Measurements from ENCODE around the gene MRGPRF. TPM values are rescaled to one million over a fixed set of nuclear protein-coding genes. Genes with fewer than 3 reads are reported as not detected.

MRGPRF gene
- total and polyA plus RNA-seq, 5 donors from 2014 or later, result not detected

DNA sequence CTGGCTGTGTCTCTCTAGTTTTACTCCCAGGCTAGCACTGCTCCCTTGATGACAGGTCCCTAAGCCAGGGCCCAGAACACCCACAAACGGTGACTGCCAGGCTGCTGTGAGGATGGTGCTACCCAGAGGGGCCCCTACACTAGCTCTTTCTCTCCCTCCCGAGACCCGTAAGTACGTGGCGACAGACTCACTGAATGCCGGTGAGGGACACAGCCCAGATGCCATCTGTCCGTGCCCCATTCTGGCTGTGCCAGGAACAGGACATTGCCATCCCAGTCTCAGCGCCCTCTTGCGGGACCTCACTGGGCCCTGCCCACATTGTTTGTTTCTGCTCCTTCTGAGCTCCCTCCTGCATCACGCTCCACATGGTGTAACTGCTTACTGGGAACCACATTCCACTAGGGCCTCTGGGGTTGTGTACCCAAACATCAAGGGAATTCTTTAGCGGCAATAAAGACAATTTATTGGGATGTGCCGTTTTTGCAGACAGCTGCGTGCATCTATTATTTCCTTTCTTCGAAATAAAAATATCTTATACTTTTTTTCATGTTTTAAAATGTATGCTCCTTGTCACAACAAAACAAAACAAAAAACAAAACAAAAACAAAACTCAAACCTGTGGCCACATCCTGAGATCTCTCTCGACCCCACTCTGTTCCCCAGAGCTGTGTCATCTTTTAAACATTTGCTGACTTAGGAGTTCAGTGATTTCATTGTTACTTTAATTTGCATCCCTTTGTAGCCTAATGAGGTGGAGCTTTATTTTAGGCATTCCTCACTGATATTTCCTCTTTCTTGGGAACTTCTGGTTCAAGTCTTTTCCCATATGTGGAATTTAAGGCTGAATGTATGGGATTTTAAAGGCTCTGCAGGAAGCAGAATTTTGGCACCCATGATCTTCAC lies 31.3 kb upstream of the MRGPRF start:
- Histone ChIP-seq H3K4me1 (ENCODE audit: control insufficient read depth, insufficient read depth, low read length, poor library complexity, severe bottlenecking) (peaks cover 12% of the 10 kb centered on the region), H3K36me3 (ENCODE audit: control insufficient read depth, insufficient read depth, low read length) (no peaks in the 10 kb centered on the region), H3K27me3 (ENCODE audit: control insufficient read depth, insufficient read depth, low read length) (no peaks in the 10 kb centered on the region), H3K9me3 (ENCODE audit: control insufficient read depth in 2 of 2, low read length in 2 of 2) (no peaks in the 10 kb centered on the region), H3K4me3 (ENCODE audit: low read depth, low read length) (no peak overlapping the region), H3K27ac (ENCODE audit: insufficient read depth, low read length, poor library complexity, severe bottlenecking) (no peak overlapping the region)
- H3K27ac Mint-ChIP-seq, result peak overlapping the region in 1 of 3 donors; percentile 21
- H3K4me3 Mint-ChIP-seq, result peak overlapping the region in 1 of 4 donors; percentile 2
- H3K27me3 Mint-ChIP-seq, result peaks cover 32% of the 10 kb centered on the region
- no peaks in the 10 kb centered on the region for H3K9me3 Mint-ChIP-seq
- peaks cover 9 to 14% (median 12%) of the 10 kb centered on the region in 4 donors for H3K4me1 Mint-ChIP-seq
- H3K36me3 Mint-ChIP-seq, result no peaks in the 10 kb centered on the region
- ATAC-seq (ENCODE audit: low read depth in 2 of 2), result no peak
- DNase-seq, result peak in 1 of 3 donors; percentile 18

- no peaks in the 10 kb centered on the region for H3K9me3 Mint-ChIP-seq
These were observed 28.5 kb upstream of the MRGPRF start for GRCh38 chr11:69041516-69041915.

DNA sequence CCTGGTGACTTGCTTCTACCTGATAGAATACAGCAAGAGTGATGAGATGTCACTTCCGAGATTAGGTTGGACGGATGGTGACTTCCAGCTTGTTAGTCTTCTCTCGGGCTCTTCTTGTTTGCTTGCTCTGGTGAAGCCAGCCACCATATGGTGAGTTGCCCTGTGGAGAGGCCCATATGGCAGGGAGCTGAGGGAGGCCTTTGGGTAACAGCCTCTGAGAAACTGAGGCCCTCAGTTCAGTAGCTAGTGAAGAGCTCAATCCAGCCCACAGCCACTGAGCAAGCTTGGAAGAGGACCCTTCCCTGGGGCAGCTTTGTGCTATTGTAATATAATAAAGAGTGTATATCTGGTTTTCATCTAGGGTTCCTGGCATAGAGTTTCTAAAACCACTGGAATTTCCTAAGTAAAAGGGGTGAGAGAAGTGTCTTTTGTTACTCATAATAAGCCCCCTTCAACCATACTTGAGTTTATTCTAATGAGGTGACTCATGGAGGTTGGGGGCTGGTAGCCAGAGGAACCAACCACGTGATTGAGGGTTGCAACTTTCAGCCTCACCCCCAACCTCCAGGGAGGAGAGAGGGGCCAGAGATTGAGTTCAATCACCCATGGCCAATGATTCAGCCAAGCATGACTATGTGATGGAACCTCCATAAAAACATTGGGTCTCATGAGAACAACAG lies 27.7 kb upstream of the MRGPRF start:
- Histone ChIP-seq H3K4me1 (ENCODE audit: control insufficient read depth, insufficient read depth, low read length, poor library complexity, severe bottlenecking) (no peaks in the 10 kb centered on the region), H3K27me3 (ENCODE audit: control insufficient read depth, insufficient read depth, low read length) (no peaks in the 10 kb centered on the region), H3K4me3 (ENCODE audit: low read depth, low read length) (no peak overlapping the region), H3K36me3 (ENCODE audit: control insufficient read depth, insufficient read depth, low read length) (no peaks in the 10 kb centered on the region), H3K27ac (ENCODE audit: insufficient read depth, low read length, poor library complexity, severe bottlenecking) (no peak overlapping the region), H3K9me3 (ENCODE audit: control insufficient read depth in 2 of 2, low read length in 2 of 2) (no peaks in the 10 kb centered on the region)
- H3K4me1 Mint-ChIP-seq, result peaks cover 0 to 6% (median 2%) of the 10 kb centered on the region in 4 donors
- H3K9me3 Mint-ChIP-seq, result no peaks in the 10 kb centered on the region
- no peaks in the 10 kb centered on the region for H3K36me3 Mint-ChIP-seq
- no peak overlapping the region for H3K4me3 Mint-ChIP-seq
- ATAC-seq (ENCODE audit: low read depth in 2 of 2), result no peak
- H3K27ac Mint-ChIP-seq, result no peak overlapping the region
- DNase-seq, result no peak
- H3K27me3 Mint-ChIP-seq, result peaks cover 38% of the 10 kb centered on the region

More at GRCh38 chr11:69041516-69041915, 28.5 kb upstream of the MRGPRF start:
- H3K27me3 Mint-ChIP-seq, result peaks cover 38% of the 10 kb centered on the region
- H3K4me1 ChIP-seq (ENCODE audit: control insufficient read depth, insufficient read depth, low read length, poor library complexity, severe bottlenecking), result no peaks in the 10 kb centered on the region
- H3K27ac ChIP-seq (ENCODE audit: insufficient read depth, low read length, poor library complexity, severe bottlenecking), result no peak overlapping the region
- no peaks in the 10 kb centered on the region for H3K9me3 ChIP-seq (ENCODE audit: control insufficient read depth in 2 of 2, low read length in 2 of 2)
- DNase-seq (no peak), ATAC-seq (ENCODE audit: low read depth in 2 of 2) (no peak)
- no peaks in the 10 kb centered on the region for H3K27me3 ChIP-seq (ENCODE audit: control insufficient read depth, insufficient read depth, low read length)
- peaks cover 0 to 6% (median 2%) of the 10 kb centered on the region in 4 donors for H3K4me1 Mint-ChIP-seq
- H3K27ac Mint-ChIP-seq, result no peak overlapping the region
- no peak overlapping the region for H3K4me3 ChIP-seq (ENCODE audit: low read depth, low read length)
- H3K36me3 ChIP-seq (ENCODE audit: control insufficient read depth, insufficient read depth, low read length), result no peaks in the 10 kb centered on the region
- H3K36me3 Mint-ChIP-seq, result no peaks in the 10 kb centered on the region
- no peak overlapping the region for H3K4me3 Mint-ChIP-seq

DNA sequence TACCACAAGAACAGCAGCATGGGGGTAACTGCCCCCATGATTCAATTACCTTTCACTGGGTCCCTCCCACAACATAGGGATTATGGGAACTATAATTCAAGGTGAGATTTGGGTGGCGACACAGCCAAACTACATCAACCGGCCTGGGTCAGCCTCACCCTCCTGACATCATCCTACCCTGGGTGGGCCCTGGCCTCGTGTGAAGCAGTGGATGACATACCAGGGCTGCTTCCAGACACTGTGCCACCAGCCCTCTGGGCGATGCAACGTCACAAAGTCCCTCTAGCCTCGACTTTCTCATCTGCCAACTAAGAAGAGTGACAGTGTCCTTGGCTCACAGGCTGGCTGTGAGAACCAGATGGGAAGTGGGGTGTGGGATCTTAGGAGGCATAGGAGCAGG lies 27.0 kb upstream of the MRGPRF start:
- Mint-ChIP-seq H3K36me3 (no peaks in the 10 kb centered on the region), H3K9me3 (no peaks in the 10 kb centered on the region), H3K27ac (no peak overlapping the region), H3K27me3 (peaks cover 35% of the 10 kb centered on the region), H3K4me3 (no peak overlapping the region), H3K4me1 (peaks cover 0 to 6% (median 2%) of the 10 kb centered on the region in 4 donors)
- Histone ChIP-seq H3K9me3 (ENCODE audit: control insufficient read depth in 2 of 2, low read length in 2 of 2) (no peaks in the 10 kb centered on the region), H3K36me3 (ENCODE audit: control insufficient read depth, insufficient read depth, low read length) (no peaks in the 10 kb centered on the region), H3K27me3 (ENCODE audit: control insufficient read depth, insufficient read depth, low read length) (no peaks in the 10 kb centered on the region), H3K27ac (ENCODE audit: insufficient read depth, low read length, poor library complexity, severe bottlenecking) (no peak overlapping the region), H3K4me1 (ENCODE audit: control insufficient read depth, insufficient read depth, low read length, poor library complexity, severe bottlenecking) (no peaks in the 10 kb centered on the region), H3K4me3 (ENCODE audit: low read depth, low read length) (no peak overlapping the region)
- ATAC-seq (ENCODE audit: low read depth in 2 of 2), result no peak
- DNase-seq, result no peak

- no peaks in the 10 kb centered on the region for H3K4me1 ChIP-seq (ENCODE audit: control insufficient read depth, insufficient read depth, low read length, poor library complexity, severe bottlenecking)
- H3K4me3 ChIP-seq (ENCODE audit: low read depth, low read length), result no peak overlapping the region
- ATAC-seq (ENCODE audit: low read depth in 2 of 2) (no peak), DNase-seq (no peak)
- H3K36me3 ChIP-seq (ENCODE audit: control insufficient read depth, insufficient read depth, low read length), result no peaks in the 10 kb centered on the region
- Mint-ChIP-seq H3K4me3 (no peak overlapping the region), H3K4me1 (peaks cover 0 to 6% (median 2%) of the 10 kb centered on the region in 4 donors), H3K27ac (no peak overlapping the region), H3K9me3 (peaks cover 0 to under 1% (median 0%) of the 10 kb centered on the region in 7 donors), H3K36me3 (no peaks in the 10 kb centered on the region), H3K27me3 (peaks cover 30% of the 10 kb centered on the region)
- H3K27ac ChIP-seq (ENCODE audit: insufficient read depth, low read length, poor library complexity, severe bottlenecking), result no peak overlapping the region
- H3K27me3 ChIP-seq (ENCODE audit: control insufficient read depth, insufficient read depth, low read length), result no peaks in the 10 kb centered on the region
- H3K9me3 ChIP-seq (ENCODE audit: control insufficient read depth in 2 of 2, low read length in 2 of 2), result no peaks in the 10 kb centered on the region
These were observed 26.5 kb upstream of the MRGPRF start for GRCh38 chr11:69039501-69039900.

DNA sequence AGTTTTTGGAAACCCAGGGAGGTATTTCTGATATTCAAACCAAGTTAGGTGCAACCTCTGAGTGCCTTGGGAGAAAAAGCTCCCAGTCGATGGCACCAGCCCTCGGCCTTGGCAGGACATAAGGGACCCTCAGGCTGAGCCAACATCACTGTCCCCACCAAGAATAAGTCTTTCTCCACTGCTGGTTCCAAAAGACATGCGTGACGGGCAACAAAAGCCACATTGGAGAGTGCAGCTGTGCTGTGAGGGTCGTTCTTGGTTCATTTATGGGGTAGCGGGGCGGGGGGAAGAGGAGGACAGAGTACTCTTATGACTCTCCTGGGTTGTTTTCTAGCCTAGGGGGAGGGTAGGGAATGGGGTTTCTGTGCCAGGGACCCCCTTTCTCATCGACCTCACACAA lies 24.5 kb upstream of the MRGPRF start:
- DNase-seq, result no peak
- H3K27me3 Mint-ChIP-seq, result peaks cover 17% of the 10 kb centered on the region
- ATAC-seq (ENCODE audit: low read depth in 2 of 2), result no peak
- Histone ChIP-seq H3K36me3 (ENCODE audit: control insufficient read depth, insufficient read depth, low read length) (no peaks in the 10 kb centered on the region), H3K4me1 (ENCODE audit: control insufficient read depth, insufficient read depth, low read length, poor library complexity, severe bottlenecking) (no peaks in the 10 kb centered on the region), H3K27ac (ENCODE audit: insufficient read depth, low read length, poor library complexity, severe bottlenecking) (no peak overlapping the region), H3K4me3 (ENCODE audit: low read depth, low read length) (no peak overlapping the region), H3K27me3 (ENCODE audit: control insufficient read depth, insufficient read depth, low read length) (no peaks in the 10 kb centered on the region), H3K9me3 (ENCODE audit: control insufficient read depth in 2 of 2, low read length in 2 of 2) (no peaks in the 10 kb centered on the region)
- H3K9me3 Mint-ChIP-seq, result peaks cover 0 to 2% (median 0%) of the 10 kb centered on the region in 7 donors
- H3K4me3 Mint-ChIP-seq, result no peak overlapping the region
- H3K27ac Mint-ChIP-seq, result no peak overlapping the region
- no peaks in the 10 kb centered on the region for H3K36me3 Mint-ChIP-seq
- H3K4me1 Mint-ChIP-seq, result no peaks in the 10 kb centered on the region

DNA sequence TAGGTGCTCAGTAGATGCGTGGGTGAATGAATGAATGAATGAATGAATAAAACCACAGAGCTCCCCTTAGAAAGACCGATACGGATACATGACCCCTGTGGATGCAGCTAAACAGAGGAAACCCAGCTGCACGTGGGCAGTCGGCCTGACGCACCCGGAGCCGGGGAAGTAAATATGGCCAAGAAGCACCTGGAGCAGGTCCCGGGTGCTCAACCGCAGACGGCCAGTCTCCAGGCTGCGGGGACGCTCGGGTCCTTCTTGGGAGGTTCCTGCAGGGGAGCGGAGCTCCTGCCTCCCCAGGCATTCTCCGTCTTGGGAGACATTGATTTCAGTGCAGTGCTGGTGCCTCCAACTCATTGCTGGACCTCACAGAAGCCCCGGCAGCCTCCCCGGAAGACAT lies 24.0 kb upstream of the MRGPRF start:
- H3K36me3 Mint-ChIP-seq, result no peaks in the 10 kb centered on the region
- Histone ChIP-seq H3K36me3 (ENCODE audit: control insufficient read depth, insufficient read depth, low read length) (no peaks in the 10 kb centered on the region), H3K4me1 (ENCODE audit: control insufficient read depth, insufficient read depth, low read length, poor library complexity, severe bottlenecking) (no peaks in the 10 kb centered on the region), H3K4me3 (ENCODE audit: low read depth, low read length) (no peak overlapping the region), H3K27me3 (ENCODE audit: control insufficient read depth, insufficient read depth, low read length) (no peaks in the 10 kb centered on the region), H3K27ac (ENCODE audit: insufficient read depth, low read length, poor library complexity, severe bottlenecking) (no peak overlapping the region), H3K9me3 (ENCODE audit: control insufficient read depth in 2 of 2, low read length in 2 of 2) (no peaks in the 10 kb centered on the region)
- peaks cover 0 to 2% (median 0%) of the 10 kb centered on the region in 7 donors for H3K9me3 Mint-ChIP-seq
- H3K27ac Mint-ChIP-seq, result no peak overlapping the region
- no peaks in the 10 kb centered on the region for H3K4me1 Mint-ChIP-seq
- H3K4me3 Mint-ChIP-seq, result no peak overlapping the region
- H3K27me3 Mint-ChIP-seq, result peaks cover 16% of the 10 kb centered on the region
- DNase-seq (no peak), ATAC-seq (ENCODE audit: low read depth in 2 of 2) (no peak)

All from CD4-positive, CD25-positive, alpha-beta regulatory T cell (primary cell).